ENCODE measurements around the gene LSM11. TPM values are rescaled to one million over a fixed set of nuclear protein-coding genes. Genes with fewer than 3 reads are reported as not detected.
A peak's percentile ranks its signal among the peaks of the same experiment; 100 is the strongest.

LSM11 gene
- total RNA-seq, 1 donor from 2014 or later, result 11.2 TPM

DNA sequence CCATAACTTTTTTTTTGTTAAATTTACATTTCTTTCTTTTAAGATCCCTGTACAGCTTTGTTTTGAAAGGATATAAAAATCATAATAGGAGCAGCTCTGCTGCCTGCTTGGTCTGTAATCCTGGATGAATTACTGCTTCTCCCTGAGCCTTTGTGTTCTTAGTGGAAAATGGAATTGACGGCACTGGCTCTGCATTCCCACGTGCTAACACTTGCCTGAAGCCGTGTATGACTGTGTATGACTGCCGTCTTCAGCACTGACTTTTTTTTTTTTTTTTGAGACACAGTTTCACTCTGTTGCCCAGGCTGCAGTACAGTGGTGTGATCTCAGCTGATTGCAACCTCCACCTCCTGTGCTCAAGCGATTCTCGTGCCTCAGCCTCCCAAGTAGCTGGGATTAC lies 7.5 kb upstream of the LSM11 start:
- DNase-seq, result no peak

DNA sequence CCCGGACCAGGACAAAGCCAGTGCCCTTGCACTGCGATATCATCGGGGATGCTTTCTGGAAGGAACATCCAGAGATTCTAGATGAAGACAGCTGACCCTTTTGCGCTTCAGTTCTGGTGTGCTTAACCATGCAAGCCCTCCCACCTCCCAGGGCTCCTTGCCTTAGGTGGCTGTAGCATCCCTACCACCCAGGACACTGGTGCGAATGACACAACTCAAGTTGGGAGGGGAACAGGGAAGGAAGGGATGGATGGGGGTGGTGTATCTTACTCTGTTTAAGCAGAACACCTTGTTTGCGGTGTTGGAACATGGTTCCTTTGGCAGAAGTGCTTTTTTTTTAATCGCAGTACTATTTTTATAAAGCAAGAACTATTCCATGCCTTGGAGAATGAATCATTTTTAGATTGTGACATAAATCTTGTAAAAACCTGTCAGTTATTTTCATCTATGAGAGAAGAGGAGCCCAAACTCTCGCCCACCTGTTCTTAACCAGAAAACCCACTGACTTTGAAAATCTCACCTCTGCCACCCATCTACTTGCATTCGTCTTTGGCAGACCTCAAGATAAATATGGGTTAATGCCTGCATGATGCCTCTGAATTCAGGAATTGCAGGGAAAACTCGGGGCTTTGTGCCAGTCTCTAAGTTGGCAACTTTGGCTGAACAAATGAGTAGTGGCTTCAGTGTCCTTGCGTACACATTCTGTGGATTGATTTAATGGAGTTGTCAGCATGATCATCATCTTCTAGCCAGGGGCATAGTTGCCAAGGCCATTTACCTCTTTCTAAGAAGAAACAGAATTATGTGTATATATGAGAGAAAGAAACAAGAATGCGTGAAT lies 3.9 kb upstream of the LSM11 start:
- DNase-seq, result no peak

DNA sequence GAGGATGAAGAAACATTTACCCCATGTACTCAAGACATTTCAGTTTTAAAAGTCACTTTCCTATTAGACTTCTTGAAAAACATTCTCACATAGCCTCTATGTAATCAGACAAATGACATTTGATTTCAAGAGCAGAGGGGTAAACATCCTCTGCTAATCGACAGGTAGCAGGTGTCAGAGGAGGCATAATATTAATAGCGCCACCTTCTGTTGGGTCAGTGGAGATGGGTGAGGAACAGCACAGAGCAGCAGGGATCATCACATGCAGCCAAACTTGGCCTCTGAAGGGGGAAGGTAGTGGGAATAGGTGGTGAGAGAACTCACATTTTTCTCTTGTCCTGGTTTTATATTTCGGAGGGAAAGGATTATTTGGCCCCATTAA lies 3.3 kb upstream of the LSM11 start:
- DNase-seq, result peak; percentile 50

DNA sequence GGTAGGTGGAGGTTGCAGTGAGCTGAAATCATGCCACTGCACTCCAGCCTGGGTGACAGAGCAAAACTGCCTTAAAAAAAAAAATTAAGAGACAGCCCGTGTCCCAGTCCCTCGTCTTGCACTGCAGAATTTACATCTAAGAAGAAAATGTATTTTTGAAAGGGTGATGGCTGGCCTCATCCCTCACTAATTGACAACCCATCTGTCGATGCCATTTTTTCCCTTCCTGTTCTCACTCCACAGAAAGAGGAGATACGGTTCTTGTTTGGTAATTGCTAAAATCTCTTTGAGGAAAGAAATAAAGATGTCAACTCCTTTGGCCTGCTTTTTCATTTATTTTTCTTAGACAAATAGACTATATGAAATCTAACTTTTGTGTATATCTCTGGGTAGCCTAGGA lies 2.4 kb upstream of the LSM11 start:
- no peak for DNase-seq

DNA sequence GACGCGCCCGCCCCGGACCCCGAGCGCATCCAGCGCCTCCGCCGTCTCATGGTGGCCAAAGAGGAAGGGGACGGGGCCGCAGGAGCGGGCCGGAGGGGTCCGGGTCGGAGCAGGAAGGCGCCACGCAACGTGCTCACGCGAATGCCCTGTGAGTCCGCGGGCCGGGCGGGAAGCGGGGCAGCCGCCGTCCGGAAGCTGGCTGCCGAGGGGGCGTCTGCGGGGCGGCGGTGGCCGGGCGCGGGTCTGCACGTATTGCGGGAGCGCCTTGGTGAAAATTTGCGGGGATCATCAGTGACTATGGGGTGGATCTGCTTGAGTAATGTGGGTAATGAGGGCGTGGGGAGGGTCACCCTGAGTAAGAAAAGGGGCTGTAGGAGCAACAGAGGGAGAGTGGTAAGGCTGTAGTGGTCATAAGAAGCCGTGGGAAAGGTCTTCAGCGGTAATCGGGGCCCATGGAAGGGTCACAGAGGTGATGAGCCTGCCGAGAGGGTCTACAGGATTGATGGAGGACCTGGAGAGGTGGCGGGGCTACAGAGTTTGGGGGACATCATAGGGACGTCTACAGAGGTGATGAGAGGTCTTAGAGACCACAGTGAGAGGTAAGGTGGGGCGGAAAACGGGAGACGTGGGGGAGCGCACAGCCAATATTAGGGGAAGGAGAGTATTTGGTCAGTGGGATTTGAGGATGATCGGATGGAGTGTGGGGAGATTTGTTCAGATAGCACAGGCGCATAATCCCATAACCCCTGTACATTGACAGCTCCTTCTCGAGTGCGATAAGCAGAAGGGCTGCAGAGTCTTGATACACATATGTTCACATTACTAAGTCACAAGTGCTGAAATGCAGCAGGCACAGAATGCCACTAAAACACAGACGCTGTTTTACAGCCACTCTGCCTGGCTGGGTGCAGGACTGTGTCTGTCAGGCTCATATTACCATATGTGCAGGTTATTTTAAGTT lies 819 bp downstream of the LSM11 start:
- DNase-seq, result peak; percentile 37

DNA sequence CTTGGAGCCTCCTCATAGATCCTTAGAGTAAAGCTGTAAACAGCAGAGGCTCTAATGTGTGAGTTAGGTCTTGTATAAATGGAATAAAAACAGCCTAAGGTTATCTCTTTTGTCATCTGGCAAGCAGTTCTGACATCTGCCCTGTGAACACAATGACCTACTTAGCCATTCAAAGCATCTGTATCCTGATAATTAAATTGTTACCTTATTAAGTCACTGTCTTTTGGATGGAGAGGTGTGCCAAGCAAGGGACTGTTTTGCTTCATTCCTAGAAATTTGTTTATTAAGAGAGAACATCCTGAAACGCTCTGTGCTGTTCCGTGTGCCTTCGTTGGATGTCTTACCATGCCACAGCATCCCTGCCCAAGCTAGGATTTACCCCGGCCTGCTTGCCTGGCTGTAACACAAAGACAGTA lies 1.5 kb downstream of the LSM11 start:
- peak; percentile 56 for DNase-seq

DNA sequence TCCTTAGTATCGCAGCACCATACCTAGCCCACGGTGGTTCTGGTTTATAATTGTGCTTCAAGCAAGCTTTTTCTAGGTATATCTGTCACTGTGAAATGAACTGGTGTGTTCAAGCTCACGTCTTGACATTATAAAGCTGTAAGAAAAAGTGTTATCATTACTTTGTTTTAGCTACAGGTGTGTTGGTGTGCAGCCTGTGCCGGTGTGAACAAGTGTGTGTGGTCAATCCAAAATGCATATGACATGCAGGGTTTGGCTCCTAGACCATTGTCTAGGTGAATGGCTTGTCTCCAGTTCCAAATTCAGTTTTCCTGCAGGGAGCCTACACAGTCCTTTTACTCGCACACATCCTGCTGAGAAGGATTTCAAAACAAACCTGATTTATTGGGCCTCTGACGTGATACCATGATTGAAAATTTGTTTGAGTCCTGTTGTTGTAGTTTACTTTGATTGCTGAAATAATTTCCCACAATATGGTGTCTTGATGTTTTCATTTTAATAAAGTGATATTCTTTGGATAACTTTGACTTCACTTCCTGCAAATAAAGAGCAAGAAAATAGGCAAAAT lies 3.7 kb downstream of the LSM11 start:
- DNase-seq, result no peak

DNA sequence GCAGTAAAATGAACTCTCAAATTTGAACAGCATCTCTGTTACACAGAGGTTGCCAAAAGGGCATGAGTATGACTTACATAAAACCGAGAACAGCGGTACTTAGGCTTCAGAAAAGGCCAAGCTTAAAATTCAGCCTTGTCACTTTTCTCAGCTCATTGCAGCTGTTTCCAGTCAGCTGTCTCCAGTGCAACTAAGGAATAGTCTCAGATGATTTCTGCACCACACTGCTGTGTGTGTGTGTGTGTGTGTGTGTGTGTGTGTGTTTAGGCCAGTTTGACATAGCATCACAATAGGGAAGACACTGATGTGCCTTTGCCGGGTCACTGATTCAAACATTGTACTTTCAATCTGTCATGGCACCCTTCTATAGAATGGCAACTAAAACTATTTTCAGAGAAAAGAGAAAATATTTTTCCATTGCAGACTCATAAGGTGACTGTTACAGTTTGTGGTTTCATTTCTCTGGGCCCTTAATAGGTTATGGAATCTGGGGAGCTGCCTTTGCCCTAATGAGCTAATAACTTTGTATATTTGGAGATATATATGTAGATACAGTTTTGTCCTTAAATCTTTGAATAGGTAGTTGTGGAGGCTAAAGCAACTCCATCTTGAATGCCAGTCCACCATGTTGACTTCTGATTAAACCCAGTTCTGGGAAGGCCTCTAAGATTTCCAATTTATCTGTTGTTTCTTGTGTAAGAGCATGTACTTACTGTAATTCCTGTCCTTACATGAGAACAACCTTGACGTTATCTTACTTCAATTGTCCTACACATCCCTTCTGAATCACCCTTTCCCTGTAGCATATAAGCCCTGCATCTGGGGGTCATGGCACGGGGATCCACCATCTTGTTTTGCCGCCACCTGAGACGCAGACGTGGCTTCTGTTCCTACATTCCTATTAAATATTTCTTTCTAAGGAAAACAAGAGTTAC lies 4.5 kb downstream of the LSM11 start:
- no peak for DNase-seq

DNA sequence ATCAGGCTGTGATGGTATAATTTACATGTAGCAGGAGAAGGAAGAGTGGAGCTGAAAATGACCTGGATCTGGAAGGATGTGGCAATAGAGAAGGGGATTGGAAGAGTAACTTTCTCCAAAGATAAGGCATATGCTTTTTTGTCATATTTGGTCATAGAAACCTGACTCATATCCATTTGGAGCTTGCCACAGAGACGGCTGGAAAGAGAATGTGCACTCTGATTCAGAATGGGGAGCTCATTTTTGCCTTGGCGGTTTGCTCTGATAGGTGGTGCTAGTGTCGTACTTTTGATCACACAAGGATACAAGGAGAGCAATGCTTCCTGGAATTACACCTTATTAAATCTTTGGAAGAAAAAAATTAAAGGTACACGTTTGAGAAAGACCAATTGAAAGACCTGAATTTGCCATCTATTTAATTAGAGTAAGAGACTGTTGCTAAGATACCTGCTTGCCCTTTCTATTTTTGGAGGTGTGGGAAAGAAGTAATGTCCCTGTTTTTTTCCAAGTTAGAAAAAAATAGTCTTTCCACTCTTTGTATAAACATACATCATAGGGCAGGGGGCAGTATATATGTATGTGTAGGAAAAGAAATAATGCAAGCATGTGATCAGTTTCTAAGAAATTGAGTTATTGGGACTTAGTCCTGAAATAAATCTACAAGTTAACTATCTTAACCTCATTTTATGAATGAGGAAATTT lies 5.4 kb downstream of the LSM11 start:
- peak; percentile 27 for DNase-seq

DNA sequence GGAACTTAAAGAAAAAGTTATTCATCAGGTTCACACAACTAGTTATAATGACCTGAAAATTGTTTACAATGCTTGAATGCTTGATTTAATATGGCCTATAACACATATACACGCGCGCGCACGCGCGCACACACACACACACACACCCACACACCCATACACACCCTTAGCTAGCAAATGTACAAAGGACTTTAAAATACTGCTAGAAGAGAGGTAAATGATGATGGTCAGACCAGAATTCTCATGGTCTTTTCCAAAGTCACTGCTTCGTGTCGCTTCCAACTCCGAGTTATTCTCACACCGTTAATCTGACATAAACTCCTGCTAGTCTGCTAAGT lies 5.9 kb downstream of the LSM11 start:
- DNase-seq, result no peak

DNA sequence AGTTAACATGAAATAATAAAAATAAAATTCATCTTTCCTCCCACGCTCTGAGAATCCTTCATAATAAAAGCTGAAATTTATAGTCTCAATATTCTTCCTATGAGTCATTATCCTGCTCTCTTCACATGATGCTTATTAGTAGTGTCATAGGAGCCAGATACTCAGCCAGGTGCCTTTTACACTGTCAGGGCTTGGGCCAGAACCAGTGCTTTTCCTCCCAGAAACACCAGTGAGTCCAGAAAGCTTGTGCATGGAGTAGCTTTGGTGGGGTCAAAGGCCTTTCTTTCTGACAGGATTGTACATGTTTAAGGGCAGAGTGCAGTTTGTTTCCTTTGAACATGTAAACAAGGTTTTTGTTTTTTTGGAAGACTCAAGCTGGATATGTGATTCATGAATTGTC lies 6.8 kb downstream of the LSM11 start:
- peak; percentile 51 for DNase-seq

DNA sequence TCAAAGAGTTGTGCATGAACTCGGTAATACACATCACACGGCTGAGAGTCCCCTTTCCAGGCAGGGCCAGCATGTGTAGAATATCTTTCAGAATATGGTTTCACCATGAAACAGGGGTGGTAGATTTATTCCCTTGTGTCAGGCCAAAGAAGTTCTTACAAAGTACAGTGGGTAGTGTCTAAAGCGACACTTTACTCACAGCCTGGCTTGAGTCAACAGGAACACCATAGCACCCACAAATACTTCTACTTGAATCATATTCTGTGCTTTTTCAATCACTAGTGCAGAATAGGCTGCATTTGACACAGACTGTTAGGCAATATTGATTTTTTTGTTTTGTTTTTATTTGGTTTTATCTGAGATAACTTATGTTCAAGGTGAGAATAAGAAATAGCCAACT lies 12.6 kb downstream of the LSM11 start:
- DNase-seq, result no peak

DNA sequence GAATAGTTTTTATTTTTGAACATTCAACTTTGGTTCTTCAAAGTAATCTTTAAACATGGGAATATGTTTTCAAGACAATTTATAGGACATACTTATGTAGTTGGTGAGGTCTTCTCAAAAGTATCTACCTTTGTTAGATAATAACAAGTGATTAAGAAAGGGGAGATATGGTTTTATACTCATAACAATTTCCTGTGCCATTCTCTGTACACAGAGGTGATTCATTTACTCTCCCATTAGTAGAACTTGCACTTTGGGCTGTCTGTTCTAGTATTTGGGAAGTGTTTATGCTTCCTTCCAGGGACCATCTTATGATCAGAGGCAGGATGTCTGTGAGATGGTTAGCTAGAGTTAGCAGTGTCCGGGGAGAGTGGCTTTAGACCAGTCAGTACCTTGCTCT lies 15.2 kb downstream of the LSM11 start:
- DNase-seq, result no peak

DNA sequence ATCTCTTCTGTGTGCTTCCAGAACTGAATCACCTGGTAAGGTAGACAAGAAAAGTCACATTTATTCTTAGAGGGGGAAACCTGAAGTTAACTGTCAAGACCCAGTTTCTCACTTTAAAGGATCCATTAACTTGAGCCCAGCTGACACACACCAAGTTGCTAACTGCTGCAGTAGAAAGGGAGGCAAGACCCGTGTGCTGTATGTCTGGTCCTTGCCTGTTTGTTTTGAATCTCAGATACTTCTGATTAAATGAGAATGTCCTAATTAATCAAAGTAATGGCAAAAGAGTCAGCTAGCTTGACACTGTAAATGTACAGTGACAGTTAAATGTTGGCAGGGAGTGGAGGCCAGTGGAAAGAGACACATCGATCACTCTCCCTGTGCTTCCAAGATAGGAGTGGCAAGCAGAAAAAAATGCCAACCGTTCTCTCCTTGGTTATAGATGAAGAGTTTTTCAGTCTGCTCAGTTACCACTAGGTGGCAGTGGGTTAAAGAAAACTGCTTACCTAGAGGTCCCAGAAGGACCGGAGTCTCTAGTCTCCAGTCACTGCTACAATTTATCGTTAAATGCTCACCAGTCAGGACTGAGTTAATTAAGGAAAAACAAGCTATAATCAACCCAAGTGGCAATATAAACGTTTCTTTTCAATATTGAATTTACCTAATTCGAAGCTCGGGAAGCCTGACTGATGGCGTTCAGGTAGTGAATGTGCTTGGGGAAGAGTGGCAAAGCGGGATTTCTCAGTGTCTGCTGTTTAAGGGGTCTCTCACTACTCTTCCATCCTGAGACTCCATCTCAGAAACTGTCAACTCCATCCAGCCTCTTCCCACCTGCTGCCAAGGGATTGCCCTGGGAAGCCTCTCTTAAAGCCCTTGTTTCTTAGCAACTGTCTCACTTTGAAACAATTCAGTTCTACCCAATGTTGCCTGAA lies 18.4 kb downstream of the LSM11 start:
- DNase-seq, result peak; percentile 80

DNA sequence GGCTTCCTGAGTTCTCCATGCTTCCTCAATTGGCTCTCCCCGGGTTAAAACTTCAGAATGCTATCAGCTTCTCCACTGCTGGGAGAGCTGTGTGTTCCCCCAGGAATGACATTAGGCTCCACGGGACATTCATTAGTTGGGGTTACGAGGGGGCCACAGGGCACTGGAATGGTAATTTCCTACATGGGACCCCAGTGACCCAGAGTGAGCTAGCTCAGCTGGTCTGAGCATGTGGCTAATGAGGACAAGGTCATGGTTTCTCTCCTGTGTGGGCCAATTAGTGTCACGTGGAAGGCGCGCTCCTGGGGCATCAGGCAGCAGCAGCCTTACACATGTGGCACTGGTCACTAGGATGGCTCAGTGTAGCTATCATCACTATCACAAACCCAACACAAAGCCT lies 21.0 kb downstream of the LSM11 start:
- DNase-seq, result no peak

DNA sequence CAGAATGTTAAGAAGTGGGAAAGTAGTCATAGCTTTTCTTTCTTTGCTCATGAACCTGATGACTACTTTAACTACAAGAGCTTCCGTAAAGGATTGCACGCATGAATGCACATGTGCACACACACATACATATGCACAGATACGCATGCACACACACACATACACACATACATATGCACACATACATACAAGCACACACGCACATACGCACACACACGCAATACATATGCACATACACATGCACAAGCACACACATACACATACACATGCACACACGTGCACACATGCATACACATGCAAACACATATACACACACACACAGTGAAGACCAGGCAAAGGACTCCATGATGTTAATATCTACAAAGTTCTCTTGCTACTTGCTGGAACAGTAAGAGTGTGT lies 22.9 kb downstream of the LSM11 start:
- DNase-seq, result no peak

DNA sequence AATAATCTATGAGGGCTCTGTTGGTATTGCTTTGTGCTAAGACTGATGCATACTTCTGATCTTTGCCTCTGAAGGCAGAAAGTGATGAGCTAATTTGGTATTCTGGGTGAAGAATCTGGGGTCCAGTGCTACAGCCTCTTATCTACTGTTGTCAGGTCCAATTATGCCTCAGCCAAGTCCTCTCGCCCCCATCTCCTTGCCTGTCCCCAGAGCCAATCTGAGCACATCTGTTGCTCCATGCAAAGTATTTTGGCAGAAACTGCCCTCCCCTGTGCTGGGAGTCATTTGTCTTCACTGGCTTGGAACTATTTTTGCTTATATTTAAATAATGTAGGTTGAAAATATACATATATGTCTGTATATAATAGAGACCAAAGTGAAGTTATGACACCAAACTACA lies 23.4 kb downstream of the LSM11 start:
- no peak for DNase-seq

DNA sequence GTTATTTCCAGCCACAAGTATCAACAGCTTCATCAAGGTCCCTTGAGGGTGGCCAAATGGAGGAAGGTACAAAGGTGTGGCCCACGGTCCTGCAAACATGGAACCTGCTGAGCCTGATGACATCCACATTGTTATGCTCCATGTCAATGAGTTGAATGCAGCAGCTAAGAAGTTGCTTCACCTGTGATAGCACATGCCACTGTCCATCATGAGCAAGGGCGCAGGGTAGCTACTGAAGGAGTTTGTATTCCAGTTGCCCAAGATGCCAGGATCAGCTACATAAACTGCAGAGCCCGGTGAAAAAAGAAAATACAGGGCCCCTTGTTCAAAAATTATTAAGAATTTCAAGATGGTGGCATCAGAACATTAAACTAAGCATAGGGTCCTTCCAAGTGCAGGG lies 24.2 kb downstream of the LSM11 start:
- no peak for DNase-seq

DNA sequence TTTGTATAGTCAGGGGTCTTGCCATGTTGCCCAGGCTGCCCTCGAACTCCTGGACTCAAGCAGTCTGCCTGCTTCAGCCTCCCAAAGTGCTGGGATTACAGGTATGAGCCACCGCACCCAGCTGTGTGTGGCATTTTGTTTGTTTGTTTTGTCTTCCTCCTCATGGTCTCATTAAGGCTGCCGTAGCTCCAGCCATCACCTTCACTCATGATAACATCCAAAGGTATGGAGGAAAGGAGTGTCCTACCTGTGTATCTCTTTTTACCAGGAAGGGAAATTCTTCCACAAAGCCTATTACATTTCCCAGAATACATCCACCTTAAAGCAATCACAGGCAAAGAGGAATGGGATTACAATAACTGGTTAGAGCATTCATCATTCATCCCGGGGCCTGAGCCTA lies 27.2 kb downstream of the LSM11 start:
- no peak for DNase-seq

DNA sequence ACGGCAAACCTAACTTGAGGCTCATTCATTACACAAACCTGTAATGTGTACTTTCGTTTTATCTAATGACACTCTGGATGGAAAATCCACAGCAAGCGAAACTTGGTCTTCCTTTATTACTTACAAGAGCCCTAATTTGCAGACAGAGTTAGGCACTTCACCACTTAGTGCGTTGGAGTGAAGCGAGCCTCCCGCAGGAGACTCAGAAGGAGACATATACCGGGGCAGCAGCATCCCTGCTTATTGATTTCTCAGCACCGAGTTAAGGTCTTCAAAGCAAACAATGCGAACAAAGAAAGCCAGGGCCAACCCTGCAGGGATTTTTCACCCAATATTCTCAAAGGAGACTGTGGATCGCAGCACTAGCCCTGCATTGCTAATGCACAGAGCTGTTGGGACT lies 28.6 kb downstream of the LSM11 start:
- DNase-seq, result no peak

Measured in dermis blood vessel endothelial cell (primary cell).